GM21576 (cell line): ENCODE measurements around the gene MARS2.
"Not testable (repeated sequence)": the region's sequence is repeated elsewhere in the genome, so short reads cannot be mapped to it uniquely, and the experiment has no call there.

Experiments
- ATAC-seq: cut with Tn5 transposase; IDR thresholded peaks from one replicate; pipeline ENCODE4 v1.9.1; 2021; ENCODE audit warnings: mild to moderate bottlenecking, moderate library complexity; ENCODE audit not compliant: unreplicated experiment

Gene MARS2

GRCh38 chr2:197705121-197705911, at the start of gene MARS2:
MARS2 (plus strand) TSS chr2:197705369; CDS start chr2:197705406, 37 bp downstream.
- peak; percentile 85 for ATAC-seq

DNA sequence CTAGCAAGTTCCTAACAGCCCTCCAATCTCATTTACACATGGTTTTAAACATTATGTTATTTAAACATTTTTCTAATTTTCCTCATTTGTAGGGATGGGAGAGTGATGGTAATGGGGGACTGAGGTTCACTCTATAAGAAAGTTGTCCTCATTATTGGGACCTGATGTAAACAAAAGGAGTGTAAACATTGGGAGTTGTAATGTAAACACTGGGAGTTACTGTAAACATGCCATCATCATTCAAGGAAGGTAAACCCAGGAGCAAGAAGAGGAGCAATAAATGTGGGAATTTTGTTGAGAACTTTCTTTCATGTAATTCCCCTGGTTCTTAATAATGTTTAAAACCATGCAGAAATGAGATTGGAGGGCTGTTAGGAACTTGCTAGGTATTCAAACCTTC, 47.6 kb upstream of the MARS2 start:
- ATAC-seq = no peak

DNA sequence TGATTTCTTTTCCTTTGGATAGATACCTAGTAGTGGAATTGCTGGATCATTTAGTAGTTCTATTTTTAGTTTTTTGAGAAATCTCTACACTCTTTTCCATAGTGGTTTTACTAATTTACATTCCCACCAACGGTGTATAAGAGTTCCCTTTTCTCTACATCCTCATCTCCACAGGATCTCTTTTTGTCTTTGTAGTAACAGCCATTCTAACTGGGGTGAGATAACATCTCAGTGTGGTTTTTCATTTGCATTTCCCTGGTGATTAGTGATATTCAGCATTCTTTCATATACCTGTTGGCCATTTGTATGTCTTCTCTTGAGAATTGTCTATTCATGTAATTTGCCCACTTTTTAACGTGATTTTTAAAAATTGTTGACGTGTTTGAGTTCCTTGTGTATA, 43.5 kb upstream of the MARS2 start:
- ATAC-seq = no peak

DNA sequence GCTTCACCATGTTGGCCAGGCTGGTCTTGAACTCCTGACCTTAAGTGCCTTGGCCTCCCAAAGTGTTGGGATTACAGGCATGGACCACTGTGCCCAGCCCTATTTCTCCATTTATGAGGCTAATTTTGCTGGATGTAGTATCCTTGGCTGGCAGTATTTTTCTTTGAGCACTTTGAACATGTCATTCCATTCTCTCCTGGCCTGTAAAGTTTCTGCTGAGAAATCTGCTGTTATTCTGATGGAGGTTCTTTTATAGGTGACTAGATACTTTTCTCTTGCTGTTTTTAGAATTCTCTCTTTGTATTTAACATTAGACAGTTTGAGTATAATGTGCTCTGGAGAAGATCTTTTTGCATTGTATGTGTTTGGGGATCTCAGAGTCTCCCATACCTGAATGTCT, 38.9 kb upstream of the MARS2 start:
- ATAC-seq = no peak

GRCh38 chr2:197668296-197668695, 36.9 kb upstream of the MARS2 start:
- no peak for ATAC-seq

- ATAC-seq = no peak
Observed at GRCh38 chr2:197669077-197669476, 36.1 kb upstream of the MARS2 start.

DNA sequence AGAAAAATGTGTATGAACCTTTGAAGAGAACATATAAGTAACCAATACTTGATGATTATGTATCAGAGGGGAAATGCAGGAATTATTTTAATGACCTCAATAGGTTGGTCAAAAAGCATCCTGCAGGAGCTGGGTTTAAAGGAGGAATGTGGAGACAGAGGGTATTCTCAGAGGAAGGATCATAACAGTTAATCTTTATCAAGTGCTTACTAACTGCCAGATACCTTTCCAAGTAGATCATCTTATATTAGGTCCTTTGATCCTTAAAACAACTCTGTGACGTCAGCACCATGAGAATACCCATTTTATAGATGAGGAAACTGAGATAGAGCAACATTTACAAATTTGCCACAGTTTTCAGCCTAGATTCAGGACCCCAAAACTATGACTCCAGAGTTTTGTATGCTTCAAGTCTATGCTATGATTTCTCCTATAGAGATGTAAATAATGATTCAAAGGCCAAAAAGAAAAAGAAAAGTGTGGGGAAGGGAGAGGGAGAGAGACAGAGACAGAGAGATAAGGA, 32.7 kb upstream of the MARS2 start:
- ATAC-seq = no peak

- ATAC-seq = no peak
Observed at GRCh38 chr2:197673106-197673505, 32.1 kb upstream of the MARS2 start.

- ATAC-seq = no peak
Observed at GRCh38 chr2:197673606-197674005, 31.6 kb upstream of the MARS2 start.

GRCh38 chr2:197674060-197674459, 31.1 kb upstream of the MARS2 start:
- ATAC-seq = no peak

DNA sequence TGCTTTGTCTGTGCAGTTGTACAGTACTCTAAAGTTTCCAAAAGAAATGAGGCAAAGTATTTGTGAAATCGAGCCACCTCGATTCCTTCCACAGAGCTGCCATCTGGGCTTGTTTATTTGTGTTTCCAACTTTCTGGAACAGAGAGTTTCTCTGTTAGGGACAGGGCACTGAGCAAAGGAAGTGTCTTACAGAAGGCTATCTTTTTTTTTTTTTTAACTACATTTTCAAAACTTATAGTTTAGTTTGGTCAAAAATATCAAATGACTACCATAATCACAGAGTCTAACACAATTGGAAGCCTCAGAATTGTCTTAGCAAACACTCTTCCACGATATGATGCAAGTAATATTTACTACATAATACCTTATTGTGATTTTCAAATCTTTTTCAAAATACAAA, 30.6 kb upstream of the MARS2 start:
- ATAC-seq = no peak

DNA sequence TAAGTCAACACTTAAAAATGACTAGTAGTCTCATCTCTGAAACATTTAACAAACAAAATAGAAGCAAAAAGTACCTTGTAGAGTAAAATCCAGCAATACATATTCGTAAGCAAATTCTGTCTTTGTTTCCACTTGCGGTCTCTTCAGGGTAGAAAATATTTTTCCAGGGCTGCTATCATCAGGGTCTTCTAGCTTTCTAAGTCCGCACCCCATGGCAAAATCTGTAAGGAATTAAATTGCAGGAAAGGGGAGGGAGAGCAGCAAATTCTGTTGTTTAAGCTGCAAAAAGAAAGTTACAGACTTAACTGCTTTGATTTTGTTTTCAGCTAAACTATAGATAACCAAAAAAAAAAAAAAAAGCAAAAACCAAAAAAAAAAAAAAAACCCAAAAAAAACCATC, 29.9 kb upstream of the MARS2 start, which contains the start of gene RFTN2:
TSS of gene RFTN2 (minus strand) at position 342 of the 400 bp plus-strand sequence. CDS start at position 213, 129 bp downstream.
- ATAC-seq = no peak

DNA sequence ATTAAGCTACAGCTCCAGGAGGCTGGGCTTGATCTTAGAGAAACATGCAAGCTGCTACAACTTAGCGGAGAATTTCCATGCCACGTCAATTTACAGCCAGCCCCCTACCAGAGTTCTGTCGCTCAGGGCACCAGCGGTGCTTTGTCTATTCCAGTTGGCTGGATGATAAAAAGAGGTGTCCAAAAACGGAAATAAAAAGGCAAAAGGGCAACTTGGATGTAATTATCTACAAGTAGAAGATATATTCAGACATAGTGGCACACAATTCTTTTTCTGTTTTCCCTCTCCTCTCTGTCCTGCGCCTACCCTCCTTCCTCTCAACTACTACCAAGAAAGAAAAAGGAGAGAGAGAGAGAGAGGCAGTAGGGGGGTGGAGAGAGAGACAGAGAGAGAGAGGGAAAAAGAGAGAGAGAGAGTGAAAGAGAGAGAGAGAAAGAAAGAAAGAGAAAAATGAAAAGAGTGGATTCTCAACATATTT, 29.4 kb upstream of the MARS2 start:
- no peak for ATAC-seq

DNA sequence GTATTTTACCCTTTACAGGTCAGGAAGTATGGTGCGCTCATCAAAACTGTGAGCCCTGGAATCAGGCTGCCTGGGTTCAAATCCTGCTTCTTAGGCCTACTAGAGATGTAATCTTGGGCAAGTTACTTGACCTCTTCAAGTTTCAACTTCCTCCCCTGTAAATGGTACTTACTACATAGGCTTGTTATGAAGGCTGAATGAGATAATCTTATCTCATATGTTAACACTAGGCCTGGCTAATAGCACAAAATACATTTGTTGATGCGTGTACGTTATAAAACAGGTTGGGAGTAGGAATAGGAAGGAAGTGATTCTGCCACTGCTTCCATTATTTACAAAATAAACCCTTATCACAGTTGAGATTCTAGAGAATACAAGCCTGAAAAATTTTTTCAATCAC, 28.1 kb upstream of the MARS2 start:
- ATAC-seq = no peak

DNA sequence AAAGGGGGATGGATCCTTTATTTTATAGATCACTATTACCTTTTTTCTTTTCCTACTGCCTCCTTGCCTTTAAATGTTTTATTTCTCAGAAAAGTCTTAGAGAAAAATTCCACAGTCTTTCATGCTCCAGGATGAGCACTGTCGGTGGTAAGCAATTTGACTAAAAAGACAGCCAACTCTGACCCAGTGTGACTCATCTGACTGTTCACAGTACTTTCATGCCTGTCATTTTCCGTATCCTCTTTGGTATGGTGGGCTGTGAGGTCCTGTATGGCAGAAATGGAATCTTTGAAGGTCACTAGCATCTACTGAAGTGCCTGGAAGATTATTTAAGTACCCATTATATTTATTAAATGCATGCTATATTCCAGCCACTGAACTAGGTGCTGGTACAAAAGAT, 27.7 kb upstream of the MARS2 start:
- no peak for ATAC-seq

DNA sequence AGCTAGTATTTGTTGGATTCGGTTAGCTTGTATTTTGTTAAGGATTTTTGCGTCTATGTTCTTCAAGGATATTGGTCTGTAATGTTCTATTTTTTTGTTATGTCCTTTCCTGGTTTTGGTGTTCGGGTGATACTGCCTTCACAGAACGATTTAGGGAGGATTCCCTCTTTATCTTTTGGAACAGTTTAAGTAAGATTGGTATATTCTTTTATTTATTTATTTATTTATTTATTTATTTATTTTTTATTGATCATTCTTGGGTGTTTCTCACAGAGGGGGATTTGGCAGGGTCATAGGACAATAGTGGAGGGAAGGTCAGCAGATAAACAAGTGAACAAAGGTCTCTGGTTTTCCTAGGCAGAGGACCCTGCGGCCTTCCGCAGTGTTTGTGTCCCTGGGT, 10.0 kb upstream of the MARS2 start:
- ATAC-seq = not testable (repeated sequence)

DNA sequence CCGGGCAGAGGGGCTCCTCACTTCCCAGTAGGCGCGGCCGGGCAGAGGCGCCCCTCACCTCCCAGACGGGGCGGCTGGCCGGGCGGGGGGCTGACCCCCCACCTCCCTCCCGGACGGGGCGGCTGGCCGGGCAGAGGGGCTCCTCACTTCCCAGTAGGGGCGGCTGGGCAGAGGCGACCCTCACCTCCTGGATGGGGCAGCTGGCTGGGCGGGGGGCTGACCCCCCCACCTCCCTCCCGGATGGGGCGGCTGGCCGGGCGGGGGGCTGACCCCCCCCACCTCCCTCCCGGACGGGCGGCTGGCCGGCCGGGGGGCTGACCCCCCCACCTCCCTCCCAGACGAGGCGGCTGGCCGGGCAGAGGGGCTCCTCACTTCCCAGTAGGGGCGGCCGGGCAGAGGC, 9.2 kb upstream of the MARS2 start:
- ATAC-seq = not testable (repeated sequence)

DNA sequence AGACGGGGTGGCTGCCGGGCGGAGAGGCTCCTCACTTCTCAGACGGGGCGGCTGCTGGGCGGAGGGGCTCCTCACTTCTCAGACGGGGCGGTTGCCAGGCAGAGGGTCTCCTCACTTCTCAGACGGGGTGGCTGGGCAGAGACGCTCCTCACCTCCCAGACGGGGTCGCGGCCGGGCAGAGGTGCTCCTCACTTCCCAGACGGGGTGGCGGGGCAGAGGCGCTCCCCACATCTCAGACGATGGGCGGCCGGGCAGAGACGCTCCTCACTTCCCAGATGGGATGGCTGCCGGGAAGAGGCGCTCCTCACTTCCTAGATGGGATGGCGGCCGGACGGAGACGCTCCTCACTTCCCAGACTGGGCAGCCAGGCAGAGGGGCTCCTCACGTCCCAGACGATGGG, 8.6 kb upstream of the MARS2 start:
- not testable (repeated sequence) for ATAC-seq

DNA sequence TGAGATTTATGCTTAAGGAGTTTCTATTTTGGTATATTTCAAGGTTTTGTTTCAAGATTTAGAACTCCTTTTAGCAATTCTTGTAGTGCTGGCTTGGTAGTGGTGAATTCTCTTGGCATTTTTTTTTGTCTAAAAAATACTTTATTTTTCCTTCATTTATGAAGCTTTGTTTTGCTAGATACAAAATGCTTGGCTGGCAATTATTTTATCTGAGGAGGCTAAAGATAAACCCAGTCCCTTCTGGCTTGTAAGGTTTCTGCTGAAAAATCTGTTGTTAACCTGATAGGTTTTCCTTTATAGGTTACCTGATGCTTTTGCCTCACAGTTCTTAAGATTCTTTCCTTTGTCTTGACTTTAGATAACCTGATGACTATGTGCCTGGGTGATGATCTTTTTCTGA, 5.4 kb upstream of the MARS2 start:
- ATAC-seq = not testable (repeated sequence)

DNA sequence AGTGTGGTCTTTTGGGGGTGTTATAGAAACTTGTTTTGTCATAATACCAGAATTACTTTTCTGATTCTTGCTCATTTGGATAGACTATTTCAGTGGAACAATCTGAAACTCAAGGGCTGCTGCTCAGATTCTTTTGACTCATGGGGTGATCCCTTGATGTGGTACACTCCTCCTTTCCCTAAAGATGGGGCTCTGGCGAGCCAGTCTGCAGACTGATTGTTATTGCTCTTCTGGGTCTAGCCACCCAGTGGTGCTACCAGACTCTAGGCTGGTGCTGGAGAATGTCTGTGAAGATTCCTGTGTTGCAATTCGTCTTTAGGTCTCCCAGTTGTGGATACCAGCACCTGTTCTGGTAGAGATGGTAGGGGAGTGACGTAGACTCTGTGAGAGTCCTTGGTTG, 4.2 kb upstream of the MARS2 start:
- no peak for ATAC-seq

DNA sequence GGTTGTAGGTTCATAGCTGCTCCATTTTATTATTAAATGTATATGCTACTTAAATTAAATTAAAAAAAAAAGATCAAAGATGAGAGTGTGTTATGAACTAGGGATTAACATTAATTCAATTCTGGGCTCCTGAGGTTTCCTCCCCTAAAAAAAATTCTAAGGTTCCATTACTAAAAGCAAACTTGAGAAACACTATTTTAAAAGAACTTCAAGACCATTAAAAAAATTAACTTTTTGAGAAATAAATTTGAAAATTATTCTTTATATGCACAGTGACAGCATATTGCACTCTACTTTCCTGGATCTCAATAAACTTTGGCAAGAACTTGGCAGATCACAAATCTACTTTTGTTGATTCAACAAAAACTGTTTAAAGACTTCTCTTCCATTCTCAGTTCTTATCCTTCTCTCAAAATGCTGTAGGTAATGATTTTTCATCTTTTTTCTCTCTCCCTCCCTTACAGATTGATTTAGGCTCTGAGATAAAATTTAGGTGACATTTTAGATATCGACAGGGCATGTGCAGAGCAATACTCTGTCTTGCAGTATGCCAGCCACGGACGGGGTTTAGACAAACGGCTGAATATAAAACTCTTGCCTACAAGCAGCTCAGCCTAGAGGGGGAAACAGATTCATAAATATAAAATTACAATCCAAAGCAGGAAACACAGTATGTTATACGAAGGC, 592 bp upstream of the MARS2 start:
- ATAC-seq = peak; percentile 34
